HG03025 (cell line): Measurements from ENCODE around the gene WFIKKN2.

ENCODE experiments used
- ATAC-seq: cut with Tn5 transposase; IDR thresholded peaks from one replicate; pipeline ENCODE4 v1.9.1; 2021; ENCODE audit warnings: mild to moderate bottlenecking, moderate library complexity; ENCODE audit not compliant: unreplicated experiment, low FRiP score

Gene WFIKKN2

DNA sequence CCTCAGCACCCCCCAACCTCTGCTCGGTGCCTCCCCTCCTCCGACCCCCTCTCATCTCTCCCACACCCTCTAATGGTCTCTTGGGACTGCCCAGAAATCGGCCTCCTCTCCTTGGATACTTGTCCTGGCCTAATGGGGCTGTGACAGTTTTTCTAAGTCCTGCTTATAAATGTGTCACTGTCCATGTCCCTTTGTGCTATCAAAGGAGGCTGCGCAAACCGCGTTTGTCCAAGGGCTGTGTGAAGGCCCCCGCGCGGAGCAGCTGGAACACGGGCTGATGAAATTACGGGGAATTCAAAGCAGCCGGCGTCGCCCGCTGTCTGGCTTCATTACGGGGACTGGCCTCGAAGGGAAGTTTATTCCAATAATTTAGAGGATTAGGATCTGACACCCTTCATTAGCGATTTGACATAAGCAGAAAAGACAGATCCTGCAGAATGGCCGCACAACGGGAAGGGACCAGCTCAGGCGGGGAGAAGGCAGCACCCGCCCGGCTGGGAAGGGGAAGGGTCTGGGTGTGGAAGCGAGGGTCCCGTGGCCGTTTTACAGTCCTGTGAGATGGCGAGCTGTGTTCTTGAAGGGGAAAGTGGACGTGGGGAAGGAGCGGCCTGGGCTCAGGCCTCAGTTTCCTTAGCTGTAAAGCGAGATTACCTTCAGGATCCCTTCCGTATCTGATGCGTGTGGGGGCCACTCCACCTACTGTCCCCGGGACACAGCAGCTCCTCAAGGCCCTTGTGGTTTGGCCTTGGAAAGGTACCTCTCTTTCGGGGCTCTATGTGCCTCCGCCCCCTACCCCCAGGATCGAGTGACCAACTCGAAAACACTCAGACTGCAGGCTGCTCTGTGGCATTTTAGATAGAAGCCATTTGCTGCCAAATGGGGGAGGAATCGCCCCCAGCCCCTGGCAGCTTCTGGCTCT is 1.6 kb upstream of the WFIKKN2 start:
- no peak for ATAC-seq

DNA sequence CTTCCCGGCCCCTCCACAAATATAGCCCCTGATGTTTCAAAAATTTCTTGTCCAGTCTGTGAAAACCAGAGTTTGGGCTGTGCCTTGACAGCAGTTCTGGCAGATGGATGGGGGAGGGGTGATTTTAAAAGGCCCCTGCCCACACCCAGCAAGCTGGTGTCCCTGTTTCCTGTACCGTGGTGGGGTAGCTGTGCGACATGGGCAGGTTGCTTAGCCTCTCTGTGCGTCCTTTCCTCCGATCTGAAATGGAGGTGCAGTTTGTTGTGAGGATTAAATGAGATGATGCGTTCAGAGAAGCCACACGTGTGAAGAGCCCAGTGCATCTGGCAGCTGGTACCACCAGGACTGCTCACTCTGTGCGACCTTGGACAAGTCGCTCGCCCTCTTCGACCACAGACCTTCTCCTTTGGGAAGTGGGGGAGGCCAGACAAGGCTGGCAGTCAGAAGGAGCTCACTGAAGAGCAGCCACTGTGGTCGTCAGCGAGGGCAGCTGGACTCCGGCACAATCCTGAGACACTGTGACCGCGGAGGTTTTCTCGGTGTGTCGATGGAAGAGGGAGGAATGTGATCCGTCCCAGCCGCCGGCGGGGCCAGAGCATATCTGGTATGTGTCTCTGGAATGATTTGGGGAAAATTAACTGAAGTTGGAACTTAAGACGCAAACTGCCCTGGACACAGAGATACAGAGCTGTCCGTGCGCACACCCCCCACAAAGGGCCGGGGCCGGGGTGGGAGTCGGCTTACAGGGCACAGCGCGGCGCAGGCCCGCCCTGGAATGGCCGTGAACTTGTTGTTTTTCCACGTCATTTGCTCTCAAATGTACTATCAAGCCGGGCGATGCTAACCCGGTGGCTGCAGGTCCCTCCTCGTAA is 721 bp upstream of the WFIKKN2 start:
- no peak for ATAC-seq

DNA sequence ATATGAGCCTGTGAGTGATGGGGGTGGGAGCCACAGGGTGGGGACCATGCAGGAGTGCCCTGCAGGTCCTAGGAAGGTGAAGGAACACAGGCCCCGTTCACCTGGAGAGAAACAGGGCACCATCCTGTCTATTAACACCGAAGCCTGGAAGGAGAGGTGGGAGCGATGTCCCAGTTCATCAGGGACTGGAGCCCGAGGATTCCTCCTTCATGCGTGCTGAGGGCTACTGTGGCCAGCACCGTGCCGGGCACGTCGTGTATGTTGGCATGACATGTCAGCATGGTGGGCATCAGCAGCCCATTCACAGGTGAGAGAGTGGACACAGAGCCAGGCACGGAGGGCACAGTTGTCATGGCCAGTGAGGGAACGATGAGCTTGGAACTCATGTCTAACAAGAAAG is 1.4 kb downstream of the WFIKKN2 start:
- ATAC-seq, result no peak

DNA sequence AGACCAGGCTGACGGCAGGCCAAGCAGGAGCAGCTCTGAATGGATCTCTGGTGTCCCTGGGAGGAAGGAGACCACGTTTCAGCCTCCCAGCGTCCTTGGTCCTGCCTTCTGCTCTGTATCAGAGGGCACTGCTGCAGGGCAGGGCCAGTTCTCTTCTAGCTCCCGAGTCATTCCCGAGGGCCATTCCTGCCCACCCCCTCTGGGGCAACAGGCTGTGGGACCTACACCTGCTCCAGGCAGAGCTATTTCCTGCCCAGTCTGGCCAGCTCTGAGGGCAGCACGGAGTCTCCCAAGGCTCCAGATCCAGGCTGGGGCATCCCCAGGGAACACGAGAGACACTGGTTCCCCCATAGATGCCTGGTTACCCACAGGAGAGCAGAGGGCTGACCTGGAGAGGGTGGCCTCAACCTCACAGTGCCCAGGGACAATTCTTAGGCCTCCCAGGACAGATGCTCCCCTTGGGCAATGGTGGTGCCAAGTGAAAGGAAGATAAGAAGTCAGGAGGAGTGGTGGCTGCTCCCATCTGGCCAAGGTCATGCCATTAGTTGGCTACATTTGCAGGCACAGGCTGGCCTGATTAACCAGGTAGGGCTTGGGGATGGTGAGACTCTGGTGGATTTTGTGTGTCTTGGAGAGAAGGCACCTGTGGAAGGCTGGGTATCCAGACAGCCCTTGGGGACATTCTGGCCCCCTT is 2.0 kb downstream of the WFIKKN2 start:
- ATAC-seq, result no peak

DNA sequence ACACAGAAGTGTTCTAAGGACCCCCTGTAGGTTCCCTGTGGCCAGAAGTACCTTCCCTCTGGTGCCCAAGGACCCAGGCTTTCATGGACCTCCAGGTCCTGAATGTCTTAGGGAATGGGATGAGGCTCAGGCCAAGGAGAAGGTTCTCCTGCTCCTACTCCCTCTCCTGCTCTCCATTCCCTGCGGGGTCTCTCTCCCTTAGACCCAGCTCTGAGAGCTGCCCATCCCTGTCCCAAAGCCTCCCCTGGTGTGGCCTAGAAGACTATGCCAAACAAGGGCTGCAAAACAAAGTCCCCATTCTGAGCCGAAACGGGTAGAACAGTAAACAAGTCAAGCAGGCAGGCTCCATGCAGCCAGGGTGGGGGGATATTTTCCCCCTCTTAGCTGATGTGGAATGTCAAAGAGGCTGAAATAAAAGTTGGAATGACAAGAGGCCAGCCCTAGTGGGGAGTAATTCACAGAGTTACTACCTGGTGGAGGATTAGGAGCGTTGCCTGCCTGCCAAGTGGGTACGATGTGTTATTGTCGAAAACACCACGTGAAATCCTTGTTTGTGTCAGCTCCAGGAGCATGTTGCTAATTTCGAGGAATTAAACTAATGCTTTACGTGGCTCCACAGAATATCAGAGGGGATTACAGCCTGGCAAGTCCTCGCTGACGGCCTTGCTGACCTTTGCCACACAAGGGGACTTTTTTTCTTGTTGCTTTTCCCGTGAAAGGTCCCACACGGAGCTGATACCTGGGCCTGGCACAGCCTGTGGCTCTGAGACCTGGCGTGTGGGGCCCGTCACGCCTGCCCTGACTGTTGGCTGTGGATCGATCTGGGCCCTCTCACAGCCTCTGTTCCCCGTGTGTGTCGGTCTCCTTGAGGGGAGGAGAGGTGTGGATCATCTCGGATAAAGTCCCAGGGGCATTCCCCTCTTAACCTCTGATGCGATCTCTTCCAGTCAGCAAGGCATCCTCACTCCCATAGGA is 2.9 kb downstream of the WFIKKN2 start:
- no peak for ATAC-seq

DNA sequence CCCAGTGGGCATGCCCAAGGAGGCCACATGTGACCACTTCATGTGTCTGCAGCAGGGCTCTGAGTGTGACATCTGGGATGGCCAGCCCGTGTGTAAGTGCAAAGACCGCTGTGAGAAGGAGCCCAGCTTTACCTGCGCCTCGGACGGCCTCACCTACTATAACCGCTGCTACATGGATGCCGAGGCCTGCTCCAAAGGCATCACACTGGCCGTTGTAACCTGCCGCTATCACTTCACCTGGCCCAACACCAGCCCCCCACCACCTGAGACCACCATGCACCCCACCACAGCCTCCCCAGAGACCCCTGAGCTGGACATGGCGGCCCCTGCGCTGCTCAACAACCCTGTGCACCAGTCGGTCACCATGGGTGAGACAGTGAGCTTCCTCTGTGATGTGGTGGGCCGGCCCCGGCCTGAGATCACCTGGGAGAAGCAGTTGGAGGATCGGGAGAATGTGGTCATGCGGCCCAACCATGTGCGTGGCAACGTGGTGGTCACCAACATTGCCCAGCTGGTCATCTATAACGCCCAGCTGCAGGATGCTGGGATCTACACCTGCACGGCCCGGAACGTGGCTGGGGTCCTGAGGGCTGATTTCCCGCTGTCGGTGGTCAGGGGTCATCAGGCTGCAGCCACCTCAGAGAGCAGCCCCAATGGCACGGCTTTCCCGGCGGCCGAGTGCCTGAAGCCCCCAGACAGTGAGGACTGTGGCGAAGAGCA is 4.4 kb downstream of the WFIKKN2 start:
- no peak for ATAC-seq

DNA sequence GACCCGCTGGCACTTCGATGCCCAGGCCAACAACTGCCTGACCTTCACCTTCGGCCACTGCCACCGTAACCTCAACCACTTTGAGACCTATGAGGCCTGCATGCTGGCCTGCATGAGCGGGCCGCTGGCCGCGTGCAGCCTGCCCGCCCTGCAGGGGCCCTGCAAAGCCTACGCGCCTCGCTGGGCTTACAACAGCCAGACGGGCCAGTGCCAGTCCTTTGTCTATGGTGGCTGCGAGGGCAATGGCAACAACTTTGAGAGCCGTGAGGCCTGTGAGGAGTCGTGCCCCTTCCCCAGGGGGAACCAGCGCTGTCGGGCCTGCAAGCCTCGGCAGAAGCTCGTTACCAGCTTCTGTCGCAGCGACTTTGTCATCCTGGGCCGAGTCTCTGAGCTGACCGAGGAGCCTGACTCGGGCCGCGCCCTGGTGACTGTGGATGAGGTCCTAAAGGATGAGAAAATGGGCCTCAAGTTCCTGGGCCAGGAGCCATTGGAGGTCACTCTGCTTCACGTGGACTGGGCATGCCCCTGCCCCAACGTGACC is 5.0 kb downstream of the WFIKKN2 start:
- ATAC-seq, result no peak

DNA sequence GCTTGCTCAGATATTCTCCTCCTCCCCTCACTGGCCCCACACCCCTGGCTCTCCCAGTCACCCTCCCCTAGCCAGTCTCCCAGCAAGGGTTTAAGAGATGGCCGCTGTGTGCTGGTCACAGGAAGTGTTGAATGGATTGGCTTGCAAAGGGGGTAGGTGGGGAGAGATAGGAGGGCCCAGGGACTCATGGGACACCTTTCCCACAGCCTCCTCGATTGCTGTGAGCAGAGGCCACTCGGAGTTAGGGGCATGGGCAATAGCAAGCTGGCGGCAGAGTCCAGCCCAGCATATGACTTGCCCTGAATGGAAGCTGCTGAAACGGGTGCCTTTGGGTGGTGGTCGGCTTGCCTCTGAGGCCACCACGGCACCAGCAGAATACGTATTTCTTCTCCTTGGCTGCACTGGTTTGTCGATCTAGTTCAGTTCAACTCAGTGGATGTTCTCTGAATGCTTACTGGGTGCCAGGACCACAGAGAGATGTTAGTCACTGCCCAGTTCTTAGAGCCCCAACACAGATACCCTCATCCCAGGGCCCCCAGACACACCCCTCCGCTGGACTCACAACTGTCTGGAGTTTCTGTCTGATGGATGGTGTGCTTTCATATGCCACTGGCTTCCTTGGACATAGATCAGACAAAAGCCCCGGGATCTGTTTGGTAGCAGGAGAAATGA is 6.0 kb downstream of the WFIKKN2 start:
- no peak for ATAC-seq

DNA sequence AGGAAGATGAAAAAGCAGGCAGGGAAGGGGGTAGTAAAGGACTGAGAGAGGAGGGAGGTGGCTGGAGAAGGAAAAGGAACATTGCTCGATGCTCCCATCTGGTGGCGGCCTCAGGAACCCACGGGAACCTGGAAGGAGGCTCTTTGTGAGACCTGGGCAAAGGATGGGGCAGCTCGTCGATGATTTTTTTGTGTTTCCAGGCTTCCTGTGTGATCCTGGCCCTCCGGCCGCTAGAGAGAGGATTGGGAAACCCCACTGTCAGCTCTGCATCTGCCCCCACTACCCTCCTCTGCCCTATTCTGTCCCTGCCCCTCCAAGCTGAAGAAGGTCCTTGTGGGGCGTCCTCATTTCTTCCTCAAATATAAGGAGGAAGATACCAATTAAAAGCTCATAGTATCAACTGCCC is 6.6 kb downstream of the WFIKKN2 start:
- no peak for ATAC-seq

DNA sequence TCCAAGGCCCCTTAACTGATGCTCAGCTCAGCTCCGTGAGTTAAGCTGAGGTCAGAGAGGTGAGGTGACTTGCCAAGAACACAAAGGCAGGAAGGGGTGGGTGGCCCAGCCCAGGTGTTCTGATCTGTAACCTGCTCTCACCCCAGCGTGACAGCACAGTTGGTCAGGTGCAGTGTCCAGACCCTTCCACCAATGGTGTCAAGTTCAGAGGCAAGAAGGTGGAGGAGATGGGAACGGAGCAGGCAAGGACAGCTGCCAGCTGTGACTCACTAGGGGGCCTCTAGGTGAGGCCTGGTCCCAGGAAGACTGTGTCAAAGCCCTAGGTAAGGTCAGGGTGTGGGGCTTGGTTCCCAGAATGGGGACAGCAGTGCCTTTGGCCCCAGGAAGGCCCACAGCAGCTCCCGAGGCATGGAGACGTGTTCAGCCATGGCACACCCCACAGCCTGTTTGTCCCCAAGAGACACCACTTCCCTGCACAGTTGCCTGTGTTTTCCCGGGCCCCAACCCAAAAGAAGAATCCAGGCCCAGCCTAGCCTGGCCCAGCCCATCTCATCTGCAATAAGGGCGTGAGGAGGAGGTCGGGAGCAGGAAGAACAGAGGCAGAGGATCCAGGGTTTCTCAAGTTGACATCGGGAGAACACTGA is 7.2 kb downstream of the WFIKKN2 start:
- ATAC-seq, result no peak

DNA sequence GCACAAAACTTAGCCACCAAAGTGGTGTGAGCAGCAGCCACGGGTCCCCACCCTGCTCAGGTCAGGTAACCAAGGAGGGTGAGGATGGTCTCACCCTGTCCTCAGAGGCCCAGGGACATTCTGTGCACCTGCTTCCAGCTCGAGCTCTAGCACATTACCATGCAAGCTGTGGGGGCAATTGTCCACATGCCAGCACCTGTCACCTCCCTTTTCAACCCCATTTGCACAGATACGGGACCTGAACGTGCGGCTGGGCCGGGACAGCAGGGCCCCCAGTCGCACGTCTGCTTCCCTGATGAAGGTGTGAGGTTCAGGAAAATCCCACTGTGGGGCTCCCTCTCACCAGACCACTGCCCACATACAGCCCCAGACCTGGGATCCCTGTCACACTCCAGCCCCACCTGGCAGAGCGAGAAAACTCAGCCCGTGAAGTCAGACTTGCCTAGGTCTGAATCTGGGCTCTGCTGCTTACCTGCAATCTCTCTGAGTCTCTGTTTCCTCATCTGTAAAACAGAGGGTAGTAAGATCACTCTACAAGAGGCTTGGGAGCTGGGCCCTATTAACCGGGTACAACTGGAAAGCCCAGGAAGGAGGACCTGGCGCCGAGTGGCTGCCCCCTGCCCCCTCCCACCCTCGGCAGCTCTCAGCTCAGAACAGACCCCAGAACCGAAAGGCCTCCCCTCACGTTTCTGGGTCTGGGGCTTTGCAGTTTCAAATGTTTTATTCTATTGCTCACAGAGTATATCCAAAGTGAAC is 7.9 kb downstream of the WFIKKN2 start:
- no peak for ATAC-seq

DNA sequence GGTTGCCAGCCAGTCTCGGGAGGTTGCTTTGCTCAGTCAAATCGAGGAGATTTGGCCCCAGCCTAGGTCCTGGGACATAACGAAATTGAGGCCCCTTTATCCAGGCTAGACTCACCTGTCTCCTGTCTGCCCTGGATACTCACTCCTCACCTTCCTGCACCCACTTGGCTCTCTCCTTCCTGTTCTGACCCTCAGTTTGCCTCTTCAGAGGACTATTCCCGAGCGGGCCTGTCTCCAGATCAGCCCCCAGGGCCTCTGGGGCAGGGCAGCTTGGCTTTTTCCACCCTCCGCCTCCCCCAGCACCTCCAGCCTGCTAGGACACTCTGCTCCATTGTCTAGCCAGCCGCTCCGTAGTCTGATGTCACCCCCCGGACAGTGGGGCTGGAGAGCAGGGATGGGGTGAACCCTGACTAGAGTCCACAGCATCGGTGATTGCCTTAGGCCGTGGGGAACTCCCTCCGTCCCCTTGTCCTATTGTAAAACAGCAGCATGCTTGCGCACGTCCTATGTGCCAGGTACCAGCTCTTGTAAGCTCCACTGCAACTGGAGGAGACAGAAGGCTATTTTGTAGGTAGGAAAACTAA is 8.8 kb downstream of the WFIKKN2 start:
- ATAC-seq, result no peak

DNA sequence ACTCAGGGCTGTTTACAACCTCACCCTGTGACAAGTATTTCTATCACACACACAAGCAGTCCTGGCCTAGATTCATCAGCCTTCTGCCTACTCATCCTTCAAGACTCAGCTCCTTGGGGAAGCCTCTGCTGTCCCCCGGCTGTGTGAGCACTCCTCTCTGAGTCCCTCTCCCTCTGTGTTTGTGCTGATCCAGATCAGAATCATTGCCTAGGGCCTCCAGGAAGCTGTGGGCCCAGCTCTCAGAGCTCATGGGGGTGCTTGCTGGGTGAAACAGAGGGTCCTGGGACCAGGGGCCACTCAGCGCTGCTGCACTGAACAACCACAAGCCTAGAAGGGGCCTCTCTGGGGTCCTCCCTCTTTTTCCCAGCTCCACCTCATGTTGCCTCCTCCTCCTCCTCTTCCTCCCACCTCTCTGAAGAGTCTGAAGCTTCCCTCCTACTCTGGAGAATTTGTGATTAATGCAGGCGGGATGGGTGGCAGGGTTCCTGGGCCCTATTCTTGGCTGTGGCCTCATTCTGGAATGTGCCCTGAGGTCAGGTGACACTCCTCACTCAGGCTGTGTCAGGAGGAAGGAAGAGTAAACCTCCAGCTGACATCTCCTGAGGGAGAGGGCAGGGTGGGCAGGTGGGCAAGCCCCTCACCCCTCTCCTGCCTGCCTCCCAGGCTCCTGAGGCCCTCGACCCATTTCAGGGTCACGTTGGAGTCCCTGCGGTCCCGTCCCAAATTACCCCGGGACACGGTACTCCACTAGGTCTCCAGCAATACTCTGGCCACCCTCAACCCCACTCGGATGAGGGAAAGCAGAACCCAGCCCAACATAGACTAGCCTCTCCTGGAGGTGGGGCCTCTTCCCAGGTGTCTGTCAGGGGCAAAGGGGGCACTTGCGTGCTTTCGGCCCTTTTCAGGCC is 10.1 kb downstream of the WFIKKN2 start:
- no peak for ATAC-seq

DNA sequence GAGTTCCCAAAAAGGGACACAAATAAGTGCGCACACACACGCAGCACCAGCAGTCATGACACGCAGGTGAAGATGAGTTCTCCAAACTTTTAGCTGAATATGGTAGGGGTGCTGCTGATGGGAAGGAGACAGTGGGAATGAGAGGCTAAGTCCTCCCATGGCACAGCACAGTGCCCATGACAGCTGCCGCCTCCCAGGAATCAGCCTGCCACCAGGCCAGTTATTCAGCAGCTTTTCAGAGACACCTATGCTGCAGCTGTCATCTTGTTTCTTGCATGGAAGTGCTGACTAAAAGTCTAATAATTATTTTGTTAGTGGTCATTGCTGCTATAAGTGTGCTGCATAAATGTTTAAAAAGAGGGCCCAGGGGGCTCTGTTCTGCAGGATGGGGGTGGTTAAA is 12.2 kb downstream of the WFIKKN2 start:
- no peak for ATAC-seq

DNA sequence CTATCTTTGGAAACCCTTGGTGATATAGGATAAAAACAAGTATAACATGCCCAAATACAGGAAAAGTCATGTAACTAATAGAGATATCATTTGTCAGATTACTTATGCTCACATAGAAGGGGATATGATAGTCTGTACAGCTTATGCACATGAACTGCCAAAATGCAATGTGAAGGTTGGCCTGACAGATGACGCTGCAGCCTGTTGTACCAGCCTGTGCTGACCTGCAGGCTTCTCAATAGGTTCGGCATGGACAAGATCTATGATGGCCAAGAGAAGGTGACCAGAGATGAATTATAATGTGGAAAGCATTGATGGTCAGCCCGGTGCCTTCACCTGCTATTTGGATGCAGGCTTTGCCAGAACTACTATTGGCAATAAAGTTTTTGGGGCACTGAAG is 12.7 kb downstream of the WFIKKN2 start:
- ATAC-seq, result no peak

DNA sequence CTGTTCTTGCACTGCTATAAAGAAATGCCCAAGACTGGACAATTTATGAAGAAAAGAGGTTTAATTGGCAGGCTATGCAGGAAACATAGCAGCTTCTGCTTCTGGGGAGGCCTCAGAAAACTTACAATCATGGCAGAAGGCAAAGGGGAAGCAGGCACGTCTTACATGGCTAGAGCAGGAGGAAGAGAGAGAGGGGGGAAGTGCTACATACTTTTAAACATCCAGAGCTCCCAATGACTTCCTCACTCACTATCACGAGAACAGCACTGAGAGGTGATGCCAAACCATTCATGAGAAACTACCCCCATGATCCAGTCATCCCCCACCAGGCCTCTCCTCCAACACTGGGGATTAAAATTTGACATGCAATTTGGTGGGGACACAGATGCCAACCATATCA is 13.3 kb downstream of the WFIKKN2 start:
- no peak for ATAC-seq
